SK-N-MC (cell line): ENCODE measurements around the gene PCDHA1.
"Not testable (repeated sequence)": the region's sequence is repeated elsewhere in the genome, so short reads cannot be mapped to it uniquely, and the experiment has no call there.

Experiments
- DNase-seq: peaks from one replicate; pipeline ENCODE4 v3.0.0-alpha.2; 2011; ENCODE audit warnings: low read depth, low spot score
- H3K27ac ChIP-seq: fragments of 200-600 bp; sonication (generic); 2 replicates; pipeline ENCODE4 v1.5.1; 2016; ENCODE audit warnings: mixed run types
- H3K36me3 ChIP-seq: fragments of 200-600 bp; sonication (generic); 2 replicates; pipeline ENCODE4 v1.6.1; 2017; ENCODE audit warnings: antibody characterized with exemption, low read length, mixed read lengths; ENCODE audit not compliant: insufficient read depth
- H3K4me3 ChIP-seq: fragments of 200-600 bp; sonication (generic); 2 replicates; pipeline ENCODE4 v1.5.1; 2016
- H3K9ac ChIP-seq: fragments of 200-600 bp; sonication (generic); 2 replicates; pipeline ENCODE4 v1.8.0; 2017; ENCODE audit warnings: mixed run types, mixed read lengths; ENCODE audit not compliant: insufficient read length
- H3K9me3 ChIP-seq: fragments of 200-600 bp; sonication (generic); 2 replicates; pipeline ENCODE4 v1.6.1; 2017; ENCODE audit warnings: low read depth, mild to moderate bottlenecking, antibody characterized with exemption, low read length, moderate library complexity, mixed read lengths
- EZH2 ChIP-seq: fragments of 200-600 bp; sonication (generic); IDR thresholded peaks from one replicate; pipeline ENCODE4 v1.6.1; 2017; ENCODE audit warnings: antibody characterized with exemption
- FOXP2 ChIP-seq: optimal IDR thresholded peaks from 2 replicates; pipeline ENCODE3; 2011; ENCODE audit warnings: mild to moderate bottlenecking, moderate library complexity; ENCODE audit not compliant: insufficient read depth; ENCODE audit errors: extremely low read length, control extremely low read depth
- POLR2AphosphoS5 ChIP-seq: IDR thresholded peaks from 2 replicates; pipeline ENCODE4 v1.6.1; 2012; ENCODE audit warnings: mild to moderate bottlenecking, low read depth, low read length, borderline replicate concordance

Gene PCDHA1

GRCh38 chr5:140802781-140803271 lies 16.9 kb downstream of the PCDHA1 start:
- Histone ChIP-seq H3K4me3 (no peak overlapping the region), H3K27ac (no peak overlapping the region), H3K9ac (no peak overlapping the region), H3K9me3 (no peaks in the 10 kb centered on the region), H3K36me3 (no peaks in the 10 kb centered on the region)
- DNase-seq = no peak
- TF ChIP-seq POLR2AphosphoS5 (no peak), EZH2 (no peak), FOXP2 (no peak)

GRCh38 chr5:140806834-140807775 lies 21.2 kb downstream of the PCDHA1 start, which contains the start of gene PCDHA4:
PCDHA4 (plus strand) TSS chr5:140807068.
- Histone ChIP-seq H3K9ac (peak within 1 kb of the TSS; percentile 88), H3K36me3 (no peaks in the 10 kb centered on the region), H3K27ac (no peak within 1 kb of the TSS), H3K9me3 (no peaks in the 10 kb centered on the region), H3K4me3 (peak within 1 kb of the TSS; percentile 97)
- TF ChIP-seq EZH2 (no peak), FOXP2 (no peak), POLR2AphosphoS5 (peak; percentile 46; the same call in 1 of the 2 replicates)
- peak; percentile 51 for DNase-seq

GRCh38 chr5:140808241-140808888 lies 22.4 kb downstream of the PCDHA1 start:
- H3K9ac ChIP-seq, H3K27ac ChIP-seq, H3K4me3 ChIP-seq, DNase-seq, H3K9me3 ChIP-seq, H3K36me3 ChIP-seq: not testable (repeated sequence)

GRCh38 chr5:140808889-140809291 lies 22.9 kb downstream of the PCDHA1 start:
- H3K4me3 ChIP-seq = no peak overlapping the region
- TF ChIP-seq EZH2 (no peak), POLR2AphosphoS5 (no peak), FOXP2 (no peak)
- no peak for DNase-seq
- H3K9ac ChIP-seq = no peak overlapping the region
- H3K36me3 ChIP-seq = no peaks in the 10 kb centered on the region
- no peak overlapping the region for H3K27ac ChIP-seq
- H3K9me3 ChIP-seq = no peaks in the 10 kb centered on the region

GRCh38 chr5:140821375-140822280 lies 35.7 kb downstream of the PCDHA1 start, which contains the start of gene PCDHA5:
PCDHA5 (plus strand) TSS chr5:140821613.
- Histone ChIP-seq H3K4me3 (peak within 1 kb of the TSS; percentile 87), H3K9ac (peak within 1 kb of the TSS; percentile 86), H3K27ac (peak within 1 kb of the TSS; percentile 52; the same call in 1 of the 2 replicates), H3K9me3 (no peaks in the 10 kb centered on the region), H3K36me3 (no peaks in the 10 kb centered on the region)
- peak; percentile 58 for DNase-seq
- TF ChIP-seq POLR2AphosphoS5 = no peak
- no peak for TF ChIP-seq FOXP2
- no peak for TF ChIP-seq EZH2

GRCh38 chr5:140822281-140822629 lies 36.3 kb downstream of the PCDHA1 start:
- no peak for DNase-seq
- H3K27ac ChIP-seq = no peak overlapping the region
- no peaks in the 10 kb centered on the region; the same call in 1 of the 2 replicates for H3K9me3 ChIP-seq
- H3K9ac ChIP-seq = peak overlapping the region; percentile 86
- TF ChIP-seq EZH2 (no peak), POLR2AphosphoS5 (no peak), FOXP2 (no peak)
- H3K36me3 ChIP-seq = no peaks in the 10 kb centered on the region
- H3K4me3 ChIP-seq = peak overlapping the region; percentile 87

GRCh38 chr5:140822969-140823368 lies 37.0 kb downstream of the PCDHA1 start:
- H3K36me3 ChIP-seq, H3K9me3 ChIP-seq, DNase-seq, H3K9ac ChIP-seq, H3K27ac ChIP-seq, H3K4me3 ChIP-seq: not testable (repeated sequence)

- Histone ChIP-seq H3K27ac (no peak overlapping the region), H3K36me3 (no peaks in the 10 kb centered on the region), H3K4me3 (no peak overlapping the region), H3K9me3 (no peaks in the 10 kb centered on the region; the same call in 1 of the 2 replicates), H3K9ac (no peak overlapping the region)
- no peak for TF ChIP-seq POLR2AphosphoS5
- DNase-seq = no peak
Observed at GRCh38 chr5:140823475-140823874, 37.5 kb downstream of the PCDHA1 start.
